ENCODE measurements around the gene ISLR. TPM values are rescaled to one million over a fixed set of nuclear protein-coding genes. Genes with fewer than 3 reads are reported as not detected.
A peak's percentile ranks its signal among the peaks of the same experiment; 100 is the strongest.

Gene ISLR
- polyA plus RNA-seq, 12 donors, result 117 to 472 (median 179) TPM

- DNase-seq, result no peak
Observed at GRCh38 chr15:74167891-74168331, 5.6 kb upstream of the ISLR start.

GRCh38 chr15:74168711-74169126, 4.8 kb upstream of the ISLR start:
- peak; percentile 73 for DNase-seq

- DNase-seq, result no peak
Observed at GRCh38 chr15:74170071-74170844, 3.3 kb upstream of the ISLR start.

GRCh38 chr15:74170875-74171578, 2.5 kb upstream of the ISLR start:
- no peak for DNase-seq

GRCh38 chr15:74171965-74172541, 1.5 kb upstream of the ISLR start:
- no peak for DNase-seq

- DNase-seq, result peak; percentile 80
Observed at GRCh38 chr15:74172701-74173379, 670 bp upstream of the ISLR start.

GRCh38 chr15:74174219-74174957, 878 bp downstream of the ISLR start:
- peak; percentile 92 for DNase-seq

- no peak for DNase-seq
Observed at GRCh38 chr15:74174958-74175253, 1.4 kb downstream of the ISLR start.

GRCh38 chr15:74175271-74176191, 2.0 kb downstream of the ISLR start:
- no peak for DNase-seq

- no peak for DNase-seq
Observed at GRCh38 chr15:74176262-74177214, 3.0 kb downstream of the ISLR start.

GRCh38 chr15:74178326-74179100, 5.0 kb downstream of the ISLR start:
- no peak for DNase-seq

- DNase-seq, result no peak
Observed at GRCh38 chr15:74179101-74179841, 5.8 kb downstream of the ISLR start.

- DNase-seq, result peak; percentile 83
Observed at GRCh38 chr15:74179983-74180880, 6.7 kb downstream of the ISLR start.

- DNase-seq, result no peak
Observed at GRCh38 chr15:74180881-74181602, 7.5 kb downstream of the ISLR start.

GRCh38 chr15:74182131-74182530, 8.6 kb downstream of the ISLR start:
- no peak for DNase-seq

GRCh38 chr15:74184582-74185091, 11.1 kb downstream of the ISLR start:
- no peak for DNase-seq

Measured in muscle of arm (tissue), 12 donors.